Measurements from ENCODE around the gene C10orf95.

GRCh38 chr10:102449321-102450123 is 1.8 kb downstream of the C10orf95 start:
- no peak for TF ChIP-seq EP300 (IDR thresholded peaks at IDR 0.05)
- no peak for TF ChIP-seq CTCF (IDR thresholded peaks at IDR 0.05)
- no peak for TF ChIP-seq POLR2AphosphoS5 (IDR thresholded peaks at IDR 0.05)
- no peak for TF ChIP-seq POLR2A (IDR thresholded peaks at IDR 0.05)
